GM12874 (cell line): ENCODE measurements around the gene DNAJC15.

Experiments
- TF ChIP-seq, protein P1 (sequence below): IDR thresholded peaks from 2 replicates; pipeline ENCODE4 v1.5.1; 2011; ENCODE audit warnings: low read depth, mild to moderate bottlenecking, control low read depth, low read length, moderate library complexity; ENCODE audit not compliant: insufficient read depth

The DNAJC15 gene

GRCh38 chr13:43124490-43124889 lies 101.1 kb downstream of the DNAJC15 start:
- TF ChIP-seq, protein P1, sequence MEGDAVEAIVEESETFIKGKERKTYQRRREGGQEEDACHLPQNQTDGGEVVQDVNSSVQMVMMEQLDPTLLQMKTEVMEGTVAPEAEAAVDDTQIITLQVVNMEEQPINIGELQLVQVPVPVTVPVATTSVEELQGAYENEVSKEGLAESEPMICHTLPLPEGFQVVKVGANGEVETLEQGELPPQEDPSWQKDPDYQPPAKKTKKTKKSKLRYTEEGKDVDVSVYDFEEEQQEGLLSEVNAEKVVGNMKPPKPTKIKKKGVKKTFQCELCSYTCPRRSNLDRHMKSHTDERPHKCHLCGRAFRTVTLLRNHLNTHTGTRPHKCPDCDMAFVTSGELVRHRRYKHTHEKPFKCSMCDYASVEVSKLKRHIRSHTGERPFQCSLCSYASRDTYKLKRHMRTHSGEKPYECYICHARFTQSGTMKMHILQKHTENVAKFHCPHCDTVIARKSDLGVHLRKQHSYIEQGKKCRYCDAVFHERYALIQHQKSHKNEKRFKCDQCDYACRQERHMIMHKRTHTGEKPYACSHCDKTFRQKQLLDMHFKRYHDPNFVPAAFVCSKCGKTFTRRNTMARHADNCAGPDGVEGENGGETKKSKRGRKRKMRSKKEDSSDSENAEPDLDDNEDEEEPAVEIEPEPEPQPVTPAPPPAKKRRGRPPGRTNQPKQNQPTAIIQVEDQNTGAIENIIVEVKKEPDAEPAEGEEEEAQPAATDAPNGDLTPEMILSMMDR = no peak

DNA sequence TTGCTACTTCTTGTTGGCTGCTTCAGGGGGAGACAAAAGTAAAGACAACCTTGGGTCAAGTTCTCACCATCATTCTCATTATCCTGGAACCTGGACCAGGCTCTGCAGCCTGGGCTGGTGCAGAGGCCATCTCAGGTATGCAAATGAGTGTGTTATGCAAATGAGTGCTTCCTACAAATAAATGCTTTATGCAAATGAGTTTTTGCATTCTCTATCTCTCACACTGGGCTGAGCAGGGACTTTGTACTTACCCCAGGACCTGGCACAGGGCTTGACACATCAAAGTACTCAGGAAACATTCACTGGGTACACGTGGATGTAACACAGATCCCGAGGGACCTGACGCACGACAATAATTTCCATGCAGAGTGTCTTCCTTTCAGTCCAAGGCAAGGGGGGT lies 103.0 kb downstream of the DNAJC15 start:
- TF ChIP-seq, protein P1 = no peak

GRCh38 chr13:43127103-43127798 lies 103.9 kb downstream of the DNAJC15 start:
- TF ChIP-seq, protein P1 = no peak

- TF ChIP-seq, protein P1 = no peak
Measured at GRCh38 chr13:43127827-43128226, 104.4 kb downstream of the DNAJC15 start.

DNA sequence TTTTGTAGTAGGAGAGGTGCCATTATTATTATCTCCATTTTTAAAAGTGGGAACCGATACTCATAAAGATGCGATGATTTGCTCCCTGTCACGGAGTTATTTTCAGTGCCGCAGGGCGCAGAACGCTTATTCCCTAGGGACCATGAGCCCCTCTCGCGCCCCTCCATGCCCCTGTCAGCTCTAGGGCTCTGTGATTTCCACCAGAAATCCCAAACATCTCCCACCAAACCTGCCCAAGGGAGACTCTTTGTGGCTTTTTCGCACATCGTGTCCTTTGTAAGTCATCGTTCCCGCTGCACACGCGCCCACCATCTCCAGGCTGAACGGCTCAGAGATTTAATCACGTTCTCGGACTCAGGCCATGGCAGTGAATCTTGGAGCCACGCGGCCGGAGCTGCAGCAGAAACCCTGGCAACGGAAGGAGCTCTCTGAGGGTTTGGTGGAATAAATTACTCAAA lies 105.1 kb downstream of the DNAJC15 start:
- TF ChIP-seq, protein P1 = no peak

- TF ChIP-seq, protein P1 = no peak
Measured at GRCh38 chr13:43129066-43129465, 105.7 kb downstream of the DNAJC15 start.

DNA sequence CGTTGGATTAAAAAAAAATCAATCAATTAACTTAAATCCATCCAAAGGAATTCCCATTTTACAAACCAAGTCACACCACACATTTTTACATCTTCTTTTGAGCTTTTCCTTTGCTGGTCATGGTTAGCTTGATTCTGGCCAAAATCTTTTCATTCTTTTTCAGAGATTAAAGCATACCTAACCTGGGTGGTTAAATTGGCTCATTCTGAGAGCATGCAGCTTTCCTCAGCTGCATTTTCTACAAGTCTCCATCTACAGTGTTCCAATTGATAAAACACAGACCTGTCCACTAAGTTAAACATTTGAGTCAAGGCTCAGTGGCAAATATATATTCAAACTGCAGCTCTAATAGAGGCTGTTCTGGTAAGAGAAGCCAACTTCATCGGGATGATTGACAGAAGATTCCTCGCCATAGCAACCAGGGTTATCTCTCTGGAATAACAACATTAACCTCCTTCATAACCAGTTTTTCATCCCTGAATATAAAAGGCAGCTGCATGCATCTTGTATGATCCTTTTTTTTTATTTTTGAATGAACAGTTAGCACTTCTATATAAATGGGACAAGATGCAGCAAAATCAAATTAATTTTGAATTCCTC lies 106.2 kb downstream of the DNAJC15 start:
- TF ChIP-seq, protein P1 = no peak
